SHP77 treated with DMSO at 0.1 percent for 48 hours (cell line): ENCODE results near the gene PDE4D.

ENCODE experiments used
- DNase-seq: peaks from one replicate; lab custom pipeline; 2025; lab: John Stamatoyannopoulos, UW

The PDE4D gene

DNA sequence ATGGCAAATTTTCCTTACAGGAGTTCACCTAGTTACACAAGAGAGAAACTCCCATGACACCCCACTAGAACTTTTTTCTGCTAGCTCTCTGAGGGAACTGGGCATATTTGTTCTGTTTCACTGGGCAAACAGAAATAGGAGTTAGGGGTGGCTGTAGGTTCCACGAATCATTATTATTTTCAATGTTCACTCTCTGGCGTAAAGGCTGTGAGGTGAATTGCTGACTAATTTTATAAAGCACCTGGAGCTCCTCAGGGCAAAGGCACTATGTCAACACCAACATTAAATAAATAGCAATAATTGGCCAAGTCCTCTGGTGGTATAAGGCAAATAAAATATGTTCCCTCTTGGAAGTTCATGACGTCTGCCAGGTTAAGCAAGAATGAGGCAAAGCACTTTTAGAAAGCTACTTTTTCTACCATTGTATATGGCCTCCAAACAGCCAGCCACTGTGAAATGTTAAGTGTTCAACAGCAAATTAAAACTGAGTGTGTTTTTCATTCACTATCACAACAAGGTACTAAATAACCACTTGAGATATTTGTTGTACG lies 344.6 kb downstream of the PDE4D start:
- DNase-seq: peak; percentile 93

DNA sequence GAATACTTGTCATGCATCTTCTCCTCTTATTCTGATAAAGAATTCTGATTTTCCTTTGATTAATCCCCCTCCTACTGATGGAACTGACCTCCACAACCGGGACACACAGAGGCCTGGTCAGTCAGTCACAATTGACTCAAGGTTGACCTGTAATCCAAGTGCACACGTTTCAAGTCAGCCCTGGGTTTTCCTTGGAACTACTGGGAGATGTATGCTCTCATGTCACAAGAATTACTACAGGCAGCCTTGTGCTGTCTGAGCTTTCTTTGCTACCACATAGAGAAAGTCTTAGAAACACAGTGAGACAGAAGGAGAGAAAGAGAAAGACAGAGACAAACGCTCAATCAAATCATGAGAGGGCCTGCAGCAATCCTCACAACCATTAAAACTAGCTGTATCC lies 345.8 kb downstream of the PDE4D start:
- DNase-seq: no peak

DNA sequence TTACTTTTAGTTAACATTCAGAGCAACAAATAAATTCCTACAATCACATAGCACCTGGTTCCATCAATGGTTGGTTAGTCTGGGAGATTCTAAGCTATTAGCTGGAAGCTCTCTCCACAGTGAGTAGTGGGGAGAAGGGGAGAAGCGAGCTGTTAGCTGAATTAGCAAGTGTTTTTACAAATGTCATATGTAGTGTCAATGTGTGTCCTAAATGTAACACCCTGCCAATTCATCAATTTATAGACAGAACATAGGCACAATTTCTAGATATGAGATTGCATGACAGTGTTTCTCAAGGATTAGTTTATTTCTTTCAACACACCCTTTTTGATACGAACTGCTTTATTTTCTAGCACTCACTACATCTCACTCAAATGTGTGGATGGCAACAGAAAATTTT lies 349.0 kb downstream of the PDE4D start:
- no peak for DNase-seq

DNA sequence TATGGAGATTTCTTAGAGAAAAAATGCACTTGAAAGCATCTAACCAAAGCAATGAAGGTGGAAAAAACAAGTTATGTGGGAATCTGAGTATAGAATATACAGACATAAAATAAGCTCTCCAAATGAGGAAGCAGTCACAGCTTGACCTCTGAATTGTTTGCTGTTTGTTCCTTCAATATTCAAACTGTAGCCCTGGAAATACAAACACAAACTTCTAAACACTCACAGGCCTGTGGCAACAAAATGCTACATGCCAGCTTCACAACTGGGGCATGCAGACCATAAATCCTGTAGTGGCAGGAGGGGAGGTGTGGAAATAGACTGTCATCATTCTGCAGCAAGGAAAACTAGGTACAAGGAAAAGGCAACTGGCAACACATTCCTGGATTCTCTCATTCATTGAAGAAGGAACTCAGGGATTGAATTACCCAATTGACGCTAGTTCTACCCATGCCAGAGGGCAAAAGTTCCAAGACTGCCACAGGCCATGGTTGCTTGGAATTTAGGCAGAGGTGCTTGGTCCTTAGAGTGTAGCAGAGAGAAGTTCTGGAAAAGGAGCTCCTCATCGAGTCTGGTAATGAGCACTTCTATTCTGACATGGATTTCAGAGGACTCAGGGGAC lies 349.6 kb downstream of the PDE4D start:
- peak; percentile 34 for DNase-seq

DNA sequence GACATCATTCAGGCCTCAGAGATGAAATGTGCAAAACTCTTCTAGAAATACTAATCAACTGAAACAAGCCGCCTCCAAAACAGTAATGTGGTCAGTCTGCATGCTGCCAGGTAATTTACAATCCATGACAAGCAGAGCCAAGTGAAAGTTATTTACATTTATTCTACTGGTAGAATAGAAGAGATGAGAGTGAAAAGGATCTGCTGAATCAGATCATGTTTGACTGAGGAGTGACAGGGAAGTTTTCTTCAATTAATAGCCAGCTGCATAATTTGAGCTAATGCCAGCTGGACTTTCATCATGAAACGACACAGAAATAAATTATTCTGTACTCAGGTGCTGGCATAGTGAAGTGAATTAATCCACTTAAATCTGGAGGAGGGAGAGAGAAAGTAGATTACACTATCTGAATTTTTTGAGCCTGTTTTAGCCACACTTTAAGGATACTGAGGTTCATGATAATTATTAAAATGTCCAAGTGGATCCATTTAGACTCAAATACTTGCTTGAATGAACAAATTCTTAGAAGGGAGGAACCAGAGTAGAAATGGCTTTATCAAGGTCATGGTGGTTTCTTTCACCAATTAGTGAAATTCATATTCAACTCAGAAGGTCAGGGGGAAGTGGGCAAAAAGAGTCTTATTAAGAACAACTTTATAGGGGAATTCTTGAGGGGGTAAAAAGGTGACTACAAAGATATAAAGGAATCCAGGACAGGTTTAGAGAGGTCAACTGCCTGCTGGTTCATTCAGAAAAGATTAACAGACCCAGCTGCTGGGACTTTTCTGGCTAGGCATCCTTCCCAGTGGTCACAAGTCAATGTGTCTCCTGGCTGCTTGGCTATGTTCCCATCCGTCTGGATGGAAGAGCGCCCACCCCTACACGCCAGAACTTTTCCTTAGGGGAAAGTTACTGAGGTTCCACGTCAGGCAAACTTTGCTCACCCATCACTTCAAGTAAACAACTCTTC lies 350.4 kb downstream of the PDE4D start:
- DNase-seq: peak; percentile 34

DNA sequence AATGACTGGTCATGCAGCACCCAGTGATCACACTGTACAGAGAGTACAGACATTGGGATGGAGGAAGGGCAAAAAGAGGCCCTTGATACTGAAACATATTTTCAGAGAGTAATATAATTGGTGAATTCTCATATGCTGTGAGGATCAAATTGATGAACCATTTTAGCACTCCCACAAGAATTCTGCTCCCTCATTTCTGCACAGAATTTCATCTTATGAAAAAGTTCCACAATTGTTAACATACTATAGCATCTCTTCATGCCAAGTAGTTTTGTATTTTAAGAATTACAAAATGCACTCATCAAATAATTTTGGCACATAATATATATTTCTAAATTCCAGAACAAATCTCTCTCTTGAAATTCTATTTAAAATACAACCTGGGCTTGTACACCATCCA lies 351.2 kb downstream of the PDE4D start:
- DNase-seq: no peak

DNA sequence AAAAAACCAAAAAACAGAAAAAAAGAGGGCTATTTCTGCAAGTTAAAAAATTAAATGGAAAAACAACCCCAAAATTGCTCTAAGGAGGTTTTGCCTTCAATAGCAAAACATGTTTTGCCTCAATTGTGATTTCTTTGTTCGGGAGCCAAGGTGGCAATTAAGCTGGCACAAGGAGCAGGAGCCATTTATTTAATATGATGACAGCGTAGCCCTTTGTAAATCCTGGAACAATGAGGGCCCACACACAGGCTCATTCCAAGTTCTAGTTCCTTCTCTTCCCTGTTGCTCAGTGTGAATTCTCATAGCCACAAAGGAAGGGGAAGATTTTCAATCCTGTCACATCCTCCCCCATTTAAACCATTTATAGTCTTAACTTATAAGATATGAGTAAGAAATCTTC lies 353.2 kb downstream of the PDE4D start:
- no peak for DNase-seq

DNA sequence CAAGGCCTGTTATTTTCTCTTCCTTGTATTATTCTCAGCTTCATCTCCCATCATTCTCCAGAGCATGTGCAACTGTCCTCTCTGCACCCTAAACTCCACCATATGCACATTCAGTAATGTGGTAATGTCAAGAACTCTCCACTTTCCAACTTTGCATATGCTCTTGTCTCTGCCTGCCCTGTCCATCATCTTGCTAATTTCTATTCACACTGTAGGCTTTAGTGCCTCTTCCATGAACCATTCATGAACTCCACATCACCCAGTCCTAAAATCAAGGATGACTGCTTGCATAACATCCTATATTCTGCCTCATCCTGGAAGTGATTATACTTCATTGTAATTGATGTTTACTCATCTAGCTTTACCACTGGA lies 354.8 kb downstream of the PDE4D start:
- DNase-seq: no peak

DNA sequence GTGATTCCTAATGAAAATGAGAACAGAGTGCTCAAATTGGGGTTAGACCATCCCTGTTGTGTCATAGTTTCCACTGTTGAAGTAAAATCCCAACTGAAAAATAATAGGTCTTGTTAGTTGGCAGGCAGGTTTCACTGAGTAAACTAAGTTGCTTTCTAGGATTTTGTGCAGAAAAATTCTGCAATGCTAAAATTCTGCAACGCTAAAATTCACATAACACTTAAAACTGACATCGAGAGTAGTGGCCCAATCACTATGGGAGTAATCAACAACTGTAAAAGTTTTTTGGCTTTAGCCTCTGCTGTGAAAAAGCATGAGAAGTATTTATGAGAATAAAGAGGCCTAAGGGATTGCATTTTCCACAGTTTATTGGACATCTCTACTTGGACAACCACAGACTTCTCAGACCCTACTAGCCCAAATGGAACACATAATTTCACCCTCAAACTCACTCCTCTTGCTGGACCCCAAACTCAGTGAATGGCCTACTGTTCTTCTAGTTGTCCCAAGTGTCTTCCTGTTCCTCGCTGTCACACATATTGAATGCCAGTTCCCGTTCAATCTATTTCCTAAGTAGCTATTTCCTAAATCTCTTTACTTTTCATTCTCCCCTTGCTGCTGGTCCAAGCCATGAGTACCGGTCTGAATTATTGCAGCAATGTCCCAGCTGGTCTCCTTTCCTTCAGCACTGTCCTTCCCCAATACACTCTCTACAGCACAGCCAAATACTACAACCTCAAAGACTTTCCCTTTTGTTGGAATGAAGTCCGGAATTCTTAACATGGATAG lies 355.4 kb downstream of the PDE4D start:
- DNase-seq: no peak

DNA sequence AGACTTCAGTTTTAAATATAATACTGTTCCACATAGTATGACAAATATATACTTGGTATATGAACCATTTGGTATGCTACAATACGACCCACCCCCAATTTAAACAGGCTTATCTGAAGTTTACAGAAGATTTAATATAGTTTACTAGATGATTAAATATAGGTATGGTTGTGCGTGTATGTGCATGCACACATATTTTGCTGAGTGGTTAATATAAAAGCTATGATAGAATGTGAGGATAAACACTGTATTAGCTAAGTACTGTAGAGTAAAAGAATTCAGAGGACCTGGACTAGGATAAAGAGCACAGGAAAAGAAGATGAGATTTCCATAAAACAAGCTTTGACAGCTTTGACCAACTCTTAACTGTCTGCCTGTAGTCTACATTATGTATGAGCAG lies 356.7 kb downstream of the PDE4D start:
- DNase-seq: no peak

DNA sequence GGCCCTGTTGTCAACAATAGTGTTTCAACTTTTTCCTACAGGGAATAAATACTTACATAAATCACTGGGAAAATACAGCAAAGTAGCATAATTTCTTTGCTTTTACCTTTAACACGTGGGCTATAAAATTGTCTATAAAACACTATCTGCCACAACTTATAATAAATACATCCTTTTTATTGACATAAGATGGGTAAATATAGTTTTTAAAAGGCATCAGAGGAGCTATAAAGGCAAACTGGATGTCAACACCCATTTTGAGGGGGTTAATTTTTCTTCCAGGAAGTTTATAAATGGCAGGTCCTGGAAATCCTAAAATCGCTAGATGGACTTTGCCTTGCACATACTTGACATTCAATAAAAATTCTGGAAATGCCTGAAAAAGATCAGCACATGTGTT lies 358.0 kb downstream of the PDE4D start:
- no peak for DNase-seq

DNA sequence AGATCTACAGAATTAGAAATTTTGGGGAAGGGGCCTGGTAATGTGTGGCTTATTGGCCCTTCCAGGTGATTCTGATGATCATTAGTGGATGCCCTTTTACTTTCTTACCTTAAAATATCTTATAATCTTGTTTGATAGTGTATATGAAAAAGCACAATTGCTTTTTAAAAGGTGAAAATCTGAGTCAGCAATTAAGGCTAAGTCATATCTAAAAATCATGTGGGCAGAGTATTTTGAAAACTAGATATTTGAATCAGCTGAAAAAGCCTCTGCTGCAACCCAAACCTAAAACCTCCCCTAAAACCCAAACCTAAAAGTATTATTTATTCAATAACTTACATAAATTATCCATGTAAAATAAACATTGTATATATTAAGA lies 359.8 kb downstream of the PDE4D start:
- DNase-seq: no peak

DNA sequence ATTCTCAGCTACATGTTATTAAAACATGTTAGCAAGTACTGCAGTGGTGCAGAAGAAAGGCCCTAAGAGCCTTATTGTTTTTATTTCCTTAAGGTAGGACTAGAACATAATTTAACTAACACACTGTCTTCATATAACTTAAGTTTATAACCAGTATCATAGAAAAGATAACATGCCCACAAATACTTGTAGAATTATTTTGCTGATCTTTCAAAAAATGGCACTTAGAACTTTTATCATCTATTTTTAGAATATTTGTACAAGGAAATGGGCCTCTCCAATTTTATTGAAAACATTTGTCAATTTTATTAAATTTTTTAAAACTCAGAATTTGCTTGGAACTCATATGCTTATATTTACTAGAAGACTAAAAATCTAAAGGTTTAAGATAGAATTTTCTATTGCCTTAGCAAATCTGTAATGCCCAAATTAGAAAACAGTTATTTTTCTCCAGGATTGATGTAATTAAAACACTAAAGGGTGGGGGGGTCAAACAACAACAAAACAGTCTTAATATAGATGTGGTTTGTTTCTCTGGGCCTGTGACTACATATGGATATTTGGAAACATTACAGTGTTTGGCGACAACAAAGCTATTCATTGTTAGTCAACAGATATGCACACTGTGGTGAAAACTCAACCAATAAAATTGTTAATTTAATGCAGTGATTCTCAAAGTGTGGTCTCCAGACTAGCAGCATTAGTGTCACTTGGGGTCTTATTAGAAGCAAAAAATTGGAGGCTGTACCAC lies 360.4 kb downstream of the PDE4D start:
- DNase-seq: no peak

DNA sequence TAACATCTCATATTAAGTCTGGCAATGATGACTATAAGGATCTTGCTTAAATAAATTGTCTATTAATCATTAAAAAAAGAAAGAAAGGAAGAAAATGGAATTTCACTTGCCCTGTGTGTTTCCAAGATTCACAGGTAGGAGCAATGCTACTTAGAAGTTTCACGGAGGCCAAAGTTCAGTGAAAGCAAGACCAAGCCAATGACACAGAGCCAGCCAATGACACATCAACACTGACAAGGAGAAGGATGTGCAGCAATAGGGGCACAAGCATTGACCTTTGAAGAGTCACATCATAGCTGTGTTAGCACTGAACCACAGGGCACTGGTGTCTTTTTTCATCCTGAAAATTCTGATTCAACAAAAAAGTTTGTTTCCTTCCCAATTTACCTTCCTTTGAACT lies 364.3 kb downstream of the PDE4D start:
- no peak for DNase-seq

DNA sequence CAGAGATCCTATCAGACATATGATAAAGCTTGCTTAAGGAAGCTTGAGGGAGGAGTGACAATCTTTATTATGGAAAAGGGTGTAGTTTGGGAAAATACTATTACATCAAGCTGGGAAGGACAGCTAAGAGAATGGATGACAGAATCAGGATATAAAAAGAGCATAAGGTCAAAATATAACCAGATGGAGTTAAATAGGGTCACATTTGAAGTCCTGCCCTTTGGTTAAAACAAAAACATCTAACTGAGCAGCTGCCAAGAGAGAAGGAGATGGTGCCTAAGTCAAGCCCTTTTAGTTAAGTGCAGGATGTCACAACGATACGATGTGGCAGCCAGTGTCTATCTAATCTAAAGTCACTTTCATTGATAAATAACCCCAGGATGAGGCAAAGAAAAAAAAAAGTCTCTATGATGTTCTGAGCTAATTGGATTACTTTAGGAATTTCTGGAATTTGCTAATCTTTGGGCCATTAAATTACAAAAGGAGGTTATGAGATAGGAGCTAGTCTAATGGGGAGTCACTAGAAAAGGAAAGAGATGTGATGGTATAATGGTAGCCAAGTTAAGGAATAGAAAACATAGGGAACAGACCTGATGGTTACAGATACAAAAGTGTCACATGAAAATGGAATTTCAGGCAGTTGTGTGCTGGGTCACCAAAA lies 365.2 kb downstream of the PDE4D start:
- no peak for DNase-seq

DNA sequence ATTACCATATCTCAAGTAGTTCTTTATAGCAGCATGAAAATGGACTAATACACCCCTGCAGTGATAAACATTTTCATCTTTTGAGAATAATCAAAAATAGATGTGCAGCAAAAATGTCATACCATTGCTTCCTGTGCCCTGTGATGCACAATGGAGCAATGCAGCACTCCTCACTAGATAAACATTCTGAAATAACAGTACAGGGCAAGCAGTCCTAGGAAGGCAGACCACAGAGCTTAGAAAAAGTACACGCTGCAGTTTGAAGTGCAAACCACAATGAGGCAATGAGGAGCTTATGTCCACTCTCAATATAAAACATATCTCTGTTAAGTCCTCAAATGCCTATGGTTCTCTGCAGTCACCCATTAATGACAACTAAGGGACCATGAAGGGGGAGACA lies 367.6 kb downstream of the PDE4D start:
- no peak for DNase-seq

DNA sequence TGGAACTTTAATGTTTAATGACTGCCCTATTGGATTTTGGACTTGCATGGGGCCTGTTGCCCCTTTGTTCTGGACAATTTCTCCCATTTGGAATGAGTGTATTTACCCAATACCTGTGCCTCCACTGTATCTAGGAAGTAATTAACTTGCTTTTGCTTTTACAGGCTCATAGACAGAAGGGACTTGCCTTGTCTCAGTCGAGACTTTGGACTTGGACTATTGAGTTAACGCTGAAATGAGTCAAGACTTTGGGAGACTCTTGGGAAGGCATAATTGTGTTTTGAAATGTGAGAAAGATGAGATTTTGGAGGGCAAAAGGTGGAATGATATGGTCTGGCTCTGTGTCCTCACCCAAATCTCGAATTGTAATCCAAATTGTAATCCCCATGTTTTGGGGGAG lies 368.2 kb downstream of the PDE4D start:
- DNase-seq: no peak

DNA sequence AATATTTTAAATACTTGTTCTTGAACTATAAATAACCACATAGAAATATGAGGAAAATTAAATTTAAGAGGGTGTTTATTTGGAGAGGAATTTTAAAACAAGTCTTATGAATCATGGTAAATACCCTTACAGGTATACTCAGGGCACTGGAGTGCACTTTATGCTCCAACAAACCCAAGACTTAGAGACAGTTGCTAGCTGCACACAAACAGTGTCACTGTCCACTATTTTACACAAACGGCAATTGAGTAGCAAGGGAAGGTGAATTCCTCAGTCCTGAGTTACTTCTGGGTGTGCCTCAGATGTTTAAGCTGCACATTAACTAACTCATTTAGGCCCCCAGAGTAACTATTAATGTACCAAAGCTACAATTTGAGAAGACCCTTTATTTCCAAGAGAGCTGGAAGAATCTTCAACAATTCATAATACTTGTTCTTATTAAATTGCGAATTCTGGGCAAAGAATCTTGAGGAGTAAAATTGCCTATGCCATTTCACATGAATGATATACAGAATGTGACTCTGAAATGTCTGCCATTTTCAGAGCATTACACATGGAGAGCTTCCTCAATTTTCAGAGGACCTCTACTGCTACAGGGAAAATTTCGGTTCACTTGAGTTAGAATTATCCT lies 371.2 kb downstream of the PDE4D start:
- no peak for DNase-seq

DNA sequence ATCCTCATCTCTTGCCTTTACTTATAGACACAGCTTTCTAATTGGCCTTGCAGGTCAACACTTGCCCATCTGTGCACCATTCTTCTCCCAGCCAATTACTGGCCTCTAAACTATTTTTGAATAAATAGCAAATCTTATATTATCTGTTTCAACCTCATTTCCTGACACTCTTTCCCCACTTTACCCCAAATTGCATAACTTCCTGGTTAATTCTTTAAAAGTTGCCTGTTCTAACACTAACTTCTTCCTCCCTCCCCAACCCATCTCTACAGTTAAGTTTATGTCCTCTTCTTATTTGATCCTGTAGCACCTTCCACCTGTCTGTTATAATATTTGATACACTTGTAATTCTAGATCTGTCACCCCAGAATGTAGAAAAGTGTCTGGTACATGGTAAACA lies 372.1 kb downstream of the PDE4D start:
- DNase-seq: no peak

DNA sequence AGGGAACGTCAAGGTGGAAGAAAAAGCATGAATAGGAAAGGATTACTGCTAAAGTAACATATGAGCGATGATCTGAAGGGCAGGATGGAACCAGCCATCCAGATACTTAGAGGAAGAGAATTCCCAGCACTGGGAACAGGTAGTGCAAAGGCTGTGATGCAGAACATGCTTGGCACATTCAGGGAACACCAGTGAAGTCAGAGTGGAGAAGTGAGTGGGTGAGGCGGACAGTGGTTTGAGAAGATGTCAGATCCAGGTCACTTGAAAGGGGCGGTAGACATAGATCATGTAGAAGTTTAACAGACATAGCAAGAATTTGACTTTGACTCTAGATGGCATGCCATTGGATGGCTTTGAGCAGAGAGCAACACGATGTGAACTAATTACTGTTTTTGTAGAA lies 374.2 kb downstream of the PDE4D start:
- DNase-seq: no peak
